Motor neuron (in vitro differentiated cells): ENCODE results near the gene CCDC71L. TPM values are rescaled to one million over a fixed set of nuclear protein-coding genes. Genes with fewer than 3 reads are reported as not detected.
A peak's percentile ranks its signal among the peaks of the same experiment; 100 is the strongest.

Source experiments
- ATAC-seq, 8 experiments: fragments of 200-7000 bp; cut with Tn5 transposase; replicated peaks in 6 of 8; 2 replicates each; pipeline ENCODE4 v1.8.0; 2021; ENCODE audit warnings: mild to moderate bottlenecking in 8 of 8, moderate library complexity in 8 of 8
- H3K27ac ChIP-seq, 2 donors: fragments of 250-450 bp; sonication (Bioruptor Pico); 2 replicates each; pipeline ENCODE4 v1.9.0; 2021; ENCODE audit warnings: antibody characterized with exemption in 2 of 2, mild to moderate bottlenecking in 2 of 2, moderate library complexity in 1 of 2
- H3K4me1 ChIP-seq, 2 donors: fragments of 250-450 bp; sonication (Bioruptor Pico); replicated peaks in 1 of 2; 2 replicates each; pipeline ENCODE4 v1.6.1; 2021; ENCODE audit warnings: antibody characterized with exemption in 2 of 2, mild to moderate bottlenecking in 2 of 2, moderate library complexity in 1 of 2
- H3K4me3 ChIP-seq, 5 donors: fragments of 250-450 bp; sonication (Bioruptor Pico); 2 replicates each; pipeline ENCODE4 v1.9.0; 2021; ENCODE audit warnings: antibody characterized with exemption in 5 of 5, mild to moderate bottlenecking in 5 of 5, moderate library complexity in 4 of 5
- WGBS, 10 experiments: fragments of 450-650 bp; shearing (Covaris generic); methylation state at CpG; one replicate each; pipeline ENCODE4 v1.0.0; 2022; 5-methylcytosine and 5-hydroxymethylcytosine counted together
- in situ Hi-C, 9 experiments: fragments of 400-800 bp; cut with MboI; loops; one replicate each; pipeline ENCODE4 v1.15.0; 2021; ENCODE audit warnings: low sequenced_read_pairs in 9 of 9, low pct_unique_long_range_greater_than_20kb in 2 of 9; ENCODE audit not compliant: unreplicated experiment in 9 of 9
- total RNA-seq, 8 experiments: library from RNA; unstranded; fragments of 300-600 nt; gene quantifications; 2 replicates each; pipeline versions ENCODE4 v1.2.3 to v1.2.4, GENCODE V29; 2022

The CCDC71L gene
- total RNA-seq, 8 experiments from 2014 or later, result 10.8 to 47.0 (median 14.8) TPM

DNA sequence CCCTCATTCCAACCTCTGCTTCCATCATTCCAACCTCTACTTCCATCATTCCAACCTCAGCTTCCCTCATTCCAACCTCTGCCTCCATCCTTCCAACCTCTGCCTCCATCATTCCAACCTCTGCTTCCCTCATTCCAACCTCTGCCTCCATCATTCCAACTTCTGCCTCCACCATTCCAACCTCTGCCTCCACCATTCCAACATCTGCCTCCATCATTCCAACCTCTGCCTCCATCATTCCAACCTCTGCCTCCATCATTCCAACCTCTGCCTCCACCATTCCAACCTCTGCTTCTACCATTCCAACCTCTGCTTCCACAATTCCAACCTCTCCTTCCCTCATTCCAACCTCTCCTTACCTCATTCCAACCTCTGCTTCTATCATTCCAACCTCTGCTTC lies 30.3 kb downstream of the CCDC71L start:
- in situ Hi-C loops, result no loop called here
- Histone ChIP-seq H3K4me3 (no peak overlapping the region), H3K27ac (no peak overlapping the region), H3K4me1 (no peaks in the 10 kb centered on the region)
- ATAC-seq, result no peak

- no peak overlapping the region for H3K27ac ChIP-seq
- no peak for ATAC-seq
- no peaks in the 10 kb centered on the region for H3K4me1 ChIP-seq
- 0 to 89% (median 33%) methylated on average over 1 to 2 of the region's 2 CpGs; no CpG with 5 or more reads in 1 of the 10 experiments for WGBS, 10 experiments
- in situ Hi-C loops, result no loop called here
- no peak overlapping the region for H3K4me3 ChIP-seq
These were observed 31.4 kb downstream of the CCDC71L start for GRCh38 chr7:106629516-106629915.

DNA sequence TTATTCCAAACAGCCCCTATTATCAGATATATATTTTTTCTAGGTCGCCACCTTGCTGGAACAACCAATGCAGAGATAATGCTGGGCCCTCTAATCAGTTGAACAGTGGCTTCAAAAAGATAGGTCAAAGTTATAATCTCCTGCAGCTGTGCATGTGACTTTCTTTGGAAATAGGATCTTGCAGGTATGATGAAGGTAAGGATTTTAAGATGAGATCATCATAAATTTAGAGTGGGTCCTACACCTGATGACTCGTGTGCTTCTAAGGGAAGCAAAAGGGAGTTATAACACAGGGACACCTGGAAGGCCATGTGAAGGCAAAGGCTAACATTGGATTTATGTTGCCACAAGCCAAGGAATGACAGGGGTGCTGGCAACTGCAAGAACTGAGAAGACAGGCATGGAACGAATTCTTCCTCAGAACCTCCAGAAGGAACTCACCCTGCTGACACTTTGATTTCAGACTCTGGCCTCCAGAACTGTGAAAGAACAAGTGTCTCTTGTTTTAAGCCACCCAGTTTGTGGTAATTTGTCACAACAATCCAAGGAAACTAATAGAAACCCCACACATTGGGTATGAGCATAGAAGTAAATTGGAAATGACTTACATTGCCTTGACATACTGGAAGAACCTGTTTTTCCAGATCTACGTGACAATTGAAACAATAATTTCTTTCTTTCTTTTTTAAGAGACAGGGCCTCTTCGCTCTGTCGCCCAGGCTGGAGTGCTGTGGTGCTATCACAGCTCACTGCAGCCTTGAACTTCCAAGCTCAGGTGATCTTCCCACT lies 34.4 kb downstream of the CCDC71L start:
- Histone ChIP-seq H3K4me3 (no peak overlapping the region), H3K4me1 (no peaks in the 10 kb centered on the region), H3K27ac (no peak overlapping the region)
- in situ Hi-C loops, result no loop called here
- WGBS, 10 experiments, result 56 to 86% (median 78%) methylated on average over 1 to 6 of the region's 6 CpGs
- no peak for ATAC-seq

DNA sequence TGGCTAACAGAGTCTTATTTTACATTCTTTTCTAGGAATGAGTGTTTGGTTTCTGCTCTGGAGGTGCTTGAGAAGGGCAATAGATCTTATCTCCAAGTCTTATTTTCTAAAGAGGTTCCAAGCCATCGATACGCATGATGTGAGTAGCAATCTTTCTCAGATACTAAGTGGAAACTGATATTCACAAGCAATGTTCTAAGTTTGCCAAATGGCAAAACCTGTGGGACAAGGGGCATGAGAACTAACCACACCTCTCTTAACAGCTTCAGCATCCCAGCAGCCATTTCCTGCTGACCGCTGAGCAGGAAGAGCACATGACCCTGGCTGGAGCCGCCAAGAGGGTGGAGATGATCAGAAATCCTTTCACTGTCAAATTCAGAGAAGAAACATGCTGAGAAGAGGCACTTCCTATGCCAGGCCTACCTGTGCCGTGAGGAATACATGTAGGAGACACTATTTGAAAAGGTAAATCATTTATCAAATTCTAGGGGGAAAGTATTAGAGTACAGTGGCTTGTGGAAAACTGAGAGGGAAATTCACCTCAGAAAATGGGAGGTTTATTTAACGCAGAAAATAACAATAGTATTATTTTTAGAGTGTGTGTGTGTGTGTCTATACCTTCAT lies 35.2 kb downstream of the CCDC71L start:
- 60 to 93% (median 83%) methylated on average over 1 to 5 of the region's 6 CpGs; no CpG with 5 or more reads in 2 of the 10 experiments for WGBS, 10 experiments
- in situ Hi-C loops, result no loop called here
- peak in 1 of 8 experiments; percentile 18 for ATAC-seq
- H3K4me1 ChIP-seq, result no peaks in the 10 kb centered on the region
- no peak overlapping the region for H3K27ac ChIP-seq
- no peak overlapping the region for H3K4me3 ChIP-seq

- ATAC-seq, result no peak
- Histone ChIP-seq H3K4me3 (no peak overlapping the region), H3K4me1 (no peaks in the 10 kb centered on the region), H3K27ac (no peak overlapping the region)
- in situ Hi-C loops, result no loop called here
These were observed 37.1 kb downstream of the CCDC71L start for GRCh38 chr7:106623853-106624252.

DNA sequence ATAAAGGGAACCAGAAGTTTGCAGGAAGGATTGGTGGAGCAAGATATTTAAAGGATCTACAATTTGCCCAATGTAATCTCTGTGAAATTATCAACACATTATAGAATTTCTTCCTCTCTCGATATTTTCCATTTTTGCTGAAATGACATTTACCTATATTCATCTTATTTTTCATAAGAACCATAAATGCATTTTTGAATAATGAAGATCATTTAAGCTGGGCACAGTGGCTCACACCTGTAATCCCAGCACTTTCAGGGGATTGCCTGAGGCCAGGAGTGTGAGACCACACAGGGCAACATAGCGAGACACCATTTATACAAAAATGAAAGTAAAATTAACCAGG lies 37.7 kb downstream of the CCDC71L start:
- Histone ChIP-seq H3K27ac (no peak overlapping the region), H3K4me1 (no peaks in the 10 kb centered on the region), H3K4me3 (no peak overlapping the region)
- ATAC-seq, result no peak
- in situ Hi-C loops, result no loop called here
- WGBS, 10 experiments, result 29 to 77% (median 50%) methylated on average over 1 to 2 of the region's 2 CpGs; no CpG with 5 or more reads in 1 of the 10 experiments

- ATAC-seq, result no peak
- no peak overlapping the region for H3K27ac ChIP-seq
- H3K4me3 ChIP-seq, result no peak overlapping the region
- 38 to 83% (median 67%) methylated on average over 1 of the region's 1 CpG; no CpG with 5 or more reads in 1 of the 10 experiments for WGBS, 10 experiments
- in situ Hi-C loops, result no loop called here
- H3K4me1 ChIP-seq, result no peaks in the 10 kb centered on the region
These were observed 38.2 kb downstream of the CCDC71L start for GRCh38 chr7:106622654-106623314.

- 69 to 100% (median 85%) methylated on average over 1 to 4 of the region's 4 CpGs for WGBS, 10 experiments
- Histone ChIP-seq H3K4me1 (no peaks in the 10 kb centered on the region), H3K27ac (no peak overlapping the region), H3K4me3 (no peak overlapping the region)
- ATAC-seq, result no peak
- in situ Hi-C loops, result no loop called here
These were observed 39.4 kb downstream of the CCDC71L start for GRCh38 chr7:106621393-106622132.

DNA sequence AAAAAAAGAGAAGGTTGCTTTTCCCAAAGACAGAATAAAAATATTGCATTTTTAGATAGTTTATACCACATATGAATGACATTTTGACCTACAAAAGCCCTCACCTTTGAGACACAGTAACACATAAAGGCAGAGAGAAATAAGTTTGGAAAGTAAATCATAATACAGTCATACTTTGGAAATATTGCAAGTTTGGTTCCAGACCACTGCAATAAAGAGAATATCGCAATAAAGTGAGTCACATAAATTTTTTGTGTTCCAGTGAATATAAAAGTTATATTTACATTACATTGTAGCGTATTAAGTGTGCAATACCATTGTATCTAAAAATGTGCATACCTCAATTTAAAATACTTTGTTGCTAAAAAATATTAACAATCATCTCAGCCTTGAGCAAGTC lies 40.3 kb downstream of the CCDC71L start:
- Histone ChIP-seq H3K4me3 (no peak overlapping the region), H3K4me1 (no peaks in the 10 kb centered on the region), H3K27ac (no peak overlapping the region)
- in situ Hi-C loops, result no loop called here
- 50 to 100% (median 85%) methylated on average over 1 to 2 of the region's 2 CpGs for WGBS, 10 experiments
- ATAC-seq, result no peak

- H3K4me3 ChIP-seq, result no peak overlapping the region
- in situ Hi-C loops, result no loop called here
- ATAC-seq, result no peak
- no peak overlapping the region for H3K27ac ChIP-seq
- no peaks in the 10 kb centered on the region for H3K4me1 ChIP-seq
These were observed 40.9 kb downstream of the CCDC71L start for GRCh38 chr7:106620034-106620433.

GRCh38 chr7:106619213-106619612 lies 41.7 kb downstream of the CCDC71L start:
- 20 to 100% (median 87%) methylated on average over 1 to 4 of the region's 4 CpGs; no CpG with 5 or more reads in 1 of the 10 experiments for WGBS, 10 experiments
- no peak overlapping the region for H3K4me3 ChIP-seq
- ATAC-seq, result no peak
- in situ Hi-C loops, result no loop called here
- H3K4me1 ChIP-seq, result no peaks in the 10 kb centered on the region
- no peak overlapping the region for H3K27ac ChIP-seq

GRCh38 chr7:106618480-106618879 lies 42.5 kb downstream of the CCDC71L start:
- no peaks in the 10 kb centered on the region for H3K4me1 ChIP-seq
- ATAC-seq, result peak in 1 of 8 experiments; percentile 16
- 33 to 100% (median 75%) methylated on average over 1 of the region's 1 CpG; no CpG with 5 or more reads in 3 of the 10 experiments for WGBS, 10 experiments
- H3K4me3 ChIP-seq, result no peak overlapping the region
- in situ Hi-C loops, result no loop called here
- H3K27ac ChIP-seq, result no peak overlapping the region

DNA sequence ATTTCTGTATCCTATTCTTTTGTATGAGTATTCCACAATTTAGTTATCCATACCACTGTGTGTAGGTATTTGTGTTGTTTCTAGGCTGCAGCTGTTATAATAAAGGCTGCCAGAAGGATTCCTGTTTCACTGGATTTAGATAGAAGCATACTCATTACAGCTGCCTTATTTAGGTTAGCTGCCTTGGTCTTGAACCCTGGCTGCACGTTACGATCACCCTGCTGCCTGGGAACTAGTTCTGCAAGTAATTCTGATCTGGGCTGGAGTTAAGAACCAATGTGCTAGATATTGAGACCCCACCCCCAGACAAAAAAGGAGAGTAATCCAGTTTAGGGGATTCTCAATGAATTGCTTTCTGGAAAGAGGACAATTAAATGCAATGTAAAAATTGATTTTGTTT lies 43.1 kb downstream of the CCDC71L start:
- H3K4me1 ChIP-seq, result no peaks in the 10 kb centered on the region
- WGBS, 10 experiments, result 45 to 94% (median 75%) methylated on average over 2 of the region's 2 CpGs; no CpG with 5 or more reads in 5 of the 10 experiments
- no peak overlapping the region for H3K27ac ChIP-seq
- no peak for ATAC-seq
- in situ Hi-C loops, result no loop called here
- no peak overlapping the region for H3K4me3 ChIP-seq
